Fibroblast of lung (primary cell): ENCODE data around the gene ZNF385A. TPM values are rescaled to one million over a fixed set of nuclear protein-coding genes. Genes with fewer than 3 reads are reported as not detected.

Source experiments
- DNase-seq, 2 donors: peaks; one replicate each; pipeline versions ENCODE4 v3.0.0 to v3.0.0-alpha.2; 2010; ENCODE audit warnings: low read depth in 2 of 2
- H2AFZ ChIP-seq: 2 replicates; pipeline ENCODE4 v1.5.1; 2012; ENCODE audit warnings: low read length, control low read depth, inconsistent platforms
- H3K27ac ChIP-seq: 2 replicates; pipeline ENCODE4 v1.5.1; 2011; ENCODE audit warnings: low read length, control low read depth; ENCODE audit not compliant: insufficient read depth
- H3K27me3 ChIP-seq: 2 replicates; pipeline ENCODE4 v1.5.1; 2011; ENCODE audit warnings: mild to moderate bottlenecking, low read length; ENCODE audit not compliant: control insufficient read depth, insufficient read depth
- H3K36me3 ChIP-seq: 2 replicates; pipeline ENCODE4 v1.5.1; 2011; ENCODE audit warnings: low read length; ENCODE audit not compliant: control insufficient read depth, insufficient read depth
- H3K4me1 ChIP-seq: 2 replicates; pipeline ENCODE4 v1.5.1; 2011; ENCODE audit warnings: low read length; ENCODE audit not compliant: control insufficient read depth, insufficient read depth; ENCODE audit errors: extremely low read depth
- H3K4me2 ChIP-seq: 2 replicates; pipeline ENCODE4 v1.5.1; 2011; ENCODE audit warnings: low read length, control low read depth; ENCODE audit not compliant: insufficient read depth; ENCODE audit errors: extremely low read depth
- H3K4me3 ChIP-seq, 4 experiments: fragments of 200-600 bp in 1 of 4; sonication (generic) in 1 of 4; replicated peaks in 1 of 4; 2 replicates each; pipeline ENCODE4 v1.5.1; 2011 to 2016; ENCODE audit warnings: low read length in 4 of 4, low read depth in 3 of 4, mild to moderate bottlenecking in 3 of 4, control low read depth in 2 of 4, inconsistent platforms in 1 of 4, mixed read lengths in 1 of 4; ENCODE audit not compliant: insufficient read depth in 1 of 4; ENCODE audit errors: control extremely low read depth in 1 of 4
- H3K79me2 ChIP-seq: 2 replicates; pipeline ENCODE4 v1.5.1; 2012; ENCODE audit warnings: mild to moderate bottlenecking, low read length, inconsistent platforms; ENCODE audit not compliant: control insufficient read depth, insufficient read depth
- H3K9ac ChIP-seq: 2 replicates; pipeline ENCODE4 v1.5.1; 2011; ENCODE audit warnings: mild to moderate bottlenecking, low read length, control low read depth; ENCODE audit not compliant: insufficient read depth
- H3K9me3 ChIP-seq: 2 replicates; pipeline ENCODE4 v1.5.1; 2012; ENCODE audit warnings: low read depth, low read length; ENCODE audit not compliant: control insufficient read depth, insufficient read depth
- H4K20me1 ChIP-seq: 2 replicates; pipeline ENCODE4 v1.5.1; 2011; ENCODE audit warnings: low read length; ENCODE audit not compliant: control insufficient read depth, insufficient read depth; ENCODE audit errors: extremely low read depth
- CTCF ChIP-seq, 2 donors: IDR thresholded peaks in 1 of 2; conservative IDR thresholded peaks in 1 of 2; 1 replicate in 1 of 2; 2 replicates in 1 of 2; pipeline ENCODE4 v1.5.1; 2011 to 2012; ENCODE audit warnings: low read length in 2 of 2, control low read depth in 1 of 2, inconsistent platforms in 1 of 2, low read depth in 1 of 2, mild to moderate bottlenecking in 1 of 2
- EZH2 ChIP-seq: IDR thresholded peaks from 2 replicates; pipeline ENCODE4 v1.5.1; 2012; ENCODE audit warnings: low read length, control low read depth, mild to moderate bottlenecking; ENCODE audit errors: missing control alignments
- polyA plus RNA-seq, 2 donors: library from polyadenylated mRNA; depleted of rRNA in 1 of 2; stranded (reverse) in 1 of 2; unstranded in 1 of 2; fragments of >200 nt; gene quantifications; 2 replicates each; pipeline ENCODE4 v1.2.1, GENCODE V29; 2011 to 2012; ENCODE audit warnings: missing spikeins in 1 of 2
- total RNA-seq: library from RNA; depleted of rRNA; stranded (reverse); fragments of >200 nt; gene quantifications from 2 replicates; pipeline ENCODE4 v1.2.1, GENCODE V29; 2014

ZNF385A gene
- total and polyA plus RNA-seq, 2 donors (not counting 1 experiment from before 2014, with no cell fraction given) = 0.69 to 3.3 TPM

GRCh38 chr12:54360717-54361456 is 23.6 kb downstream of the ZNF385A start:
- peaks cover 15% of the 10 kb centered on the region for H3K4me1 ChIP-seq
- H3K4me2 ChIP-seq = no peak overlapping the region
- DNase-seq = peak; percentile 72 to 82
- no peaks in the 10 kb centered on the region for H3K79me2 ChIP-seq
- TF ChIP-seq CTCF (conservative IDR thresholded peaks at IDR 0.05 in 1 of 2, IDR thresholded peaks at IDR 0.05 in 1 of 2; ENCODE audit: low read depth in 1 of 2, low read length in 2 of 2) = peak; percentile 82 to 84
- no peak for TF ChIP-seq EZH2
- no peaks in the 10 kb centered on the region for H4K20me1 ChIP-seq
- H3K27me3 ChIP-seq = no peaks in the 10 kb centered on the region
- H3K27ac ChIP-seq = no peak overlapping the region
- H3K9me3 ChIP-seq = no peaks in the 10 kb centered on the region
- no peak overlapping the region for H3K9ac ChIP-seq
- no peaks in the 10 kb centered on the region for H3K36me3 ChIP-seq
- H3K4me3 ChIP-seq = no peak overlapping the region
- no peak overlapping the region for H2AFZ ChIP-seq

- peak overlapping the region; percentile 91 for H3K27ac ChIP-seq
- peaks cover 15% of the 10 kb centered on the region for H3K4me1 ChIP-seq
- no peaks in the 10 kb centered on the region for H3K36me3 ChIP-seq
- H3K9ac ChIP-seq = peak overlapping the region; percentile 56
- no peak for DNase-seq
- TF ChIP-seq CTCF (conservative IDR thresholded peaks at IDR 0.05 in 1 of 2, IDR thresholded peaks at IDR 0.05 in 1 of 2; ENCODE audit: low read depth in 1 of 2, low read length in 2 of 2) = no peak
- no peak for TF ChIP-seq EZH2
- H4K20me1 ChIP-seq = no peaks in the 10 kb centered on the region
- peak overlapping the region; percentile 99 for H3K4me2 ChIP-seq
- H2AFZ ChIP-seq = peak overlapping the region; percentile 73
- H3K9me3 ChIP-seq = no peaks in the 10 kb centered on the region
- H3K27me3 ChIP-seq = no peaks in the 10 kb centered on the region
- H3K79me2 ChIP-seq = no peaks in the 10 kb centered on the region
- H3K4me3 ChIP-seq = peak overlapping the region in 3 of 4 experiments; percentile 27 to 56 (median 54)
These were observed 24.7 kb downstream of the ZNF385A start for GRCh38 chr12:54359762-54360351.

GRCh38 chr12:54358945-54359761 is 25.4 kb downstream of the ZNF385A start:
- Histone ChIP-seq H3K36me3 (no peaks in the 10 kb centered on the region), H3K4me3 (peak overlapping the region; percentile 54 to 68 (median 66)), H3K9me3 (no peaks in the 10 kb centered on the region), H3K27ac (peak overlapping the region; percentile 91), H3K79me2 (no peaks in the 10 kb centered on the region), H3K9ac (peak overlapping the region; percentile 82), H4K20me1 (no peaks in the 10 kb centered on the region), H3K27me3 (no peaks in the 10 kb centered on the region), H3K4me2 (peak overlapping the region; percentile 99), H2AFZ (peak overlapping the region; percentile 82), H3K4me1 (peaks cover 15% of the 10 kb centered on the region)
- peak; percentile 100 for DNase-seq
- no peak for TF ChIP-seq CTCF (conservative IDR thresholded peaks at IDR 0.05 in 1 of 2, IDR thresholded peaks at IDR 0.05 in 1 of 2; ENCODE audit: low read depth in 1 of 2, low read length in 2 of 2)
- TF ChIP-seq EZH2 = no peak
